Stimulated activated naive CD8-positive, alpha-beta T cell treated with anti-CD3 and anti-CD28 coated beads, Interleukin-15, amount 100 ng/mL, for 72 hours (primary cell): ENCODE data around the gene TCF7.

Source experiments
- ATAC-seq: fragments of 150-1000 bp; cut with Tn5 transposase; 2 replicates; pipeline ENCODE4 v1.10.0; 2021; ENCODE audit warnings: mild to moderate bottlenecking, moderate library complexity
- DNase-seq, 2 donors: peaks; one replicate each; pipeline ENCODE4 v3.0.0; 2021 to 2022
- H3K27ac Mint-ChIP-seq, 2 donors: one replicate each; pipeline ENCODE4 v1.8.0; 2022; ENCODE audit warnings: mild to moderate bottlenecking in 2 of 2, mixed read lengths in 2 of 2, moderate library complexity in 2 of 2
- H3K27me3 Mint-ChIP-seq: one replicate; pipeline ENCODE4 v1.8.0; 2022; ENCODE audit warnings: mixed read lengths
- H3K4me1 Mint-ChIP-seq: one replicate; pipeline ENCODE4 v1.8.0; 2022; ENCODE audit warnings: mild to moderate bottlenecking, mixed read lengths
- H3K4me3 Mint-ChIP-seq, 2 donors: one replicate each; pipeline ENCODE4 v1.8.0; 2022; ENCODE audit warnings: mild to moderate bottlenecking in 2 of 2, mixed read lengths in 2 of 2, moderate library complexity in 1 of 2
- H3K9me3 Mint-ChIP-seq, 2 donors: one replicate each; pipeline ENCODE4 v1.8.0; 2022; ENCODE audit warnings: mixed read lengths in 2 of 2

TCF7 gene

GRCh38 chr5:134113902-134114875 is at the start of gene TCF7:
TSS of gene TCF7 (plus strand) at chr5:134114681. CDS start at chr5:134114907, 226 bp downstream.
- Mint-ChIP-seq H3K27ac (peak within 1 kb of the TSS; percentile 97), H3K4me3 (peak within 1 kb of the TSS; percentile 93 to 96), H3K27me3 (no peaks in the 10 kb centered on the region), H3K4me1 (peaks cover 80% of the 10 kb centered on the region), H3K9me3 (no peaks in the 10 kb centered on the region)
- DNase-seq: peak; percentile 79 to 80
- ATAC-seq: peak; percentile 64

- H3K27ac Mint-ChIP-seq: peak overlapping the region in 1 of 2 donors; percentile 75
- no peak for ATAC-seq
- peak overlapping the region; percentile 62 to 82 for H3K4me3 Mint-ChIP-seq
- no peak for DNase-seq
- peaks cover 0 to 7% of the 10 kb centered on the region in 2 donors for H3K9me3 Mint-ChIP-seq
- peaks cover 73% of the 10 kb centered on the region for H3K4me1 Mint-ChIP-seq
- no peaks in the 10 kb centered on the region for H3K27me3 Mint-ChIP-seq
Observed at GRCh38 chr5:134069553-134069952, 44.9 kb upstream of the TCF7 start.

- H3K27ac Mint-ChIP-seq: peak overlapping the region; percentile 87 to 91
- peaks cover 86% of the 10 kb centered on the region for H3K4me1 Mint-ChIP-seq
- DNase-seq: peak; percentile 51 to 83
- no peaks in the 10 kb centered on the region for H3K27me3 Mint-ChIP-seq
- ATAC-seq: peak; percentile 82
- H3K9me3 Mint-ChIP-seq: peaks cover 0 to 7% of the 10 kb centered on the region in 2 donors
- peak overlapping the region; percentile 82 to 84 for H3K4me3 Mint-ChIP-seq
Observed at GRCh38 chr5:134070725-134071613, 43.5 kb upstream of the TCF7 start.

GRCh38 chr5:134071614-134072207 is 42.8 kb upstream of the TCF7 start:
- peaks cover 93% of the 10 kb centered on the region for H3K4me1 Mint-ChIP-seq

GRCh38 chr5:134072471-134073210 is 41.8 kb upstream of the TCF7 start:
- H3K4me3 Mint-ChIP-seq: peak overlapping the region in 1 of 2 donors; percentile 21
- DNase-seq (no peak), ATAC-seq (no peak)
- no peaks in the 10 kb centered on the region for H3K27me3 Mint-ChIP-seq
- peaks cover 95% of the 10 kb centered on the region for H3K4me1 Mint-ChIP-seq
- H3K9me3 Mint-ChIP-seq: peaks cover 0 to 7% of the 10 kb centered on the region in 2 donors
- no peak overlapping the region for H3K27ac Mint-ChIP-seq

More at GRCh38 chr5:134071614-134072207, 42.8 kb upstream of the TCF7 start:
- no peaks in the 10 kb centered on the region for H3K27me3 Mint-ChIP-seq
- ATAC-seq (peak; percentile 72), DNase-seq (no peak)
- H3K4me3 Mint-ChIP-seq: peak overlapping the region; percentile 82 to 84
- H3K9me3 Mint-ChIP-seq: peaks cover 0 to 7% of the 10 kb centered on the region in 2 donors
- H3K27ac Mint-ChIP-seq: peak overlapping the region; percentile 87 to 91

- no peaks in the 10 kb centered on the region for H3K27me3 Mint-ChIP-seq
- no peak for DNase-seq
- peak overlapping the region in 1 of 2 donors; percentile 19 for H3K27ac Mint-ChIP-seq
- H3K4me3 Mint-ChIP-seq: no peak overlapping the region
- no peak for ATAC-seq
- H3K9me3 Mint-ChIP-seq: peaks cover 0 to 1% of the 10 kb centered on the region in 2 donors
- H3K4me1 Mint-ChIP-seq: peaks cover 95% of the 10 kb centered on the region
Observed at GRCh38 chr5:134073404-134073803, 41.1 kb upstream of the TCF7 start.

- Mint-ChIP-seq H3K27me3 (no peaks in the 10 kb centered on the region), H3K9me3 (no peaks in the 10 kb centered on the region), H3K4me3 (no peak overlapping the region), H3K27ac (no peak overlapping the region), H3K4me1 (peaks cover 95% of the 10 kb centered on the region)
- ATAC-seq (no peak), DNase-seq (no peak)
Observed at GRCh38 chr5:134075102-134075501, 39.4 kb upstream of the TCF7 start.

- Mint-ChIP-seq H3K4me1 (peaks cover 89% of the 10 kb centered on the region), H3K27ac (peak overlapping the region; percentile 89 to 98), H3K27me3 (no peaks in the 10 kb centered on the region), H3K9me3 (no peaks in the 10 kb centered on the region), H3K4me3 (peak overlapping the region; percentile 62 to 69)
- ATAC-seq: peak; percentile 24
- DNase-seq: no peak
Observed at GRCh38 chr5:134077926-134078580, 36.4 kb upstream of the TCF7 start.

GRCh38 chr5:134079748-134080581 is 34.5 kb upstream of the TCF7 start:
- ATAC-seq (peak; percentile 93), DNase-seq (peak; percentile 82 to 90)
- Mint-ChIP-seq H3K27me3 (no peaks in the 10 kb centered on the region), H3K4me3 (peak overlapping the region; percentile 62 to 74), H3K4me1 (peaks cover 89% of the 10 kb centered on the region), H3K27ac (peak overlapping the region; percentile 97 to 98), H3K9me3 (no peaks in the 10 kb centered on the region)

GRCh38 chr5:134082264-134082992 is 32.1 kb upstream of the TCF7 start:
- DNase-seq: no peak
- no peak for ATAC-seq
- peaks cover 93% of the 10 kb centered on the region for H3K4me1 Mint-ChIP-seq
- no peak overlapping the region for H3K27ac Mint-ChIP-seq
- no peaks in the 10 kb centered on the region for H3K9me3 Mint-ChIP-seq
- H3K27me3 Mint-ChIP-seq: no peaks in the 10 kb centered on the region
- H3K4me3 Mint-ChIP-seq: peak overlapping the region in 1 of 2 donors; percentile 8

GRCh38 chr5:134083517-134083916 is 31.0 kb upstream of the TCF7 start:
- H3K27me3 Mint-ChIP-seq: no peaks in the 10 kb centered on the region
- H3K4me3 Mint-ChIP-seq: peak overlapping the region in 1 of 2 donors; percentile 29
- peaks cover 93% of the 10 kb centered on the region for H3K4me1 Mint-ChIP-seq
- ATAC-seq (no peak), DNase-seq (no peak)
- no peaks in the 10 kb centered on the region for H3K9me3 Mint-ChIP-seq
- peak overlapping the region in 1 of 2 donors; percentile 13 for H3K27ac Mint-ChIP-seq

GRCh38 chr5:134084022-134084565 is 30.4 kb upstream of the TCF7 start:
- no peaks in the 10 kb centered on the region for H3K27me3 Mint-ChIP-seq
- ATAC-seq (no peak), DNase-seq (no peak)
- peak overlapping the region in 1 of 2 donors; percentile 62 for H3K27ac Mint-ChIP-seq
- H3K4me1 Mint-ChIP-seq: peaks cover 93% of the 10 kb centered on the region
- no peak overlapping the region for H3K4me3 Mint-ChIP-seq
- no peaks in the 10 kb centered on the region for H3K9me3 Mint-ChIP-seq

GRCh38 chr5:134084570-134084969 is 29.9 kb upstream of the TCF7 start:
- Mint-ChIP-seq H3K27ac (peak overlapping the region in 1 of 2 donors; percentile 33), H3K27me3 (no peaks in the 10 kb centered on the region), H3K4me1 (peaks cover 93% of the 10 kb centered on the region), H3K4me3 (no peak overlapping the region), H3K9me3 (no peaks in the 10 kb centered on the region)
- ATAC-seq: no peak
- no peak for DNase-seq
